GM19023 (cell line): ENCODE measurements around the gene HSPA2.

Experiments used
- ATAC-seq: cut with Tn5 transposase; IDR thresholded peaks from one replicate; pipeline ENCODE4 v1.9.1; 2021; ENCODE audit warnings: mild to moderate bottlenecking, moderate library complexity; ENCODE audit not compliant: unreplicated experiment

The HSPA2 gene

GRCh38 chr14:64540208-64541202 is at the start of gene HSPA2:
TSS of gene HSPA2 (plus strand) at chr14:64540741. CDS start at chr14:64540850, 109 bp downstream.
- ATAC-seq, result peak; percentile 96

GRCh38 chr14:64491637-64492036 is 48.9 kb upstream of the HSPA2 start:
- ATAC-seq, result no peak

- ATAC-seq, result no peak
Measured at GRCh38 chr14:64493455-64493854, 47.1 kb upstream of the HSPA2 start.

GRCh38 chr14:64495252-64495651 is 45.3 kb upstream of the HSPA2 start:
- no peak for ATAC-seq

- no peak for ATAC-seq
Measured at GRCh38 chr14:64496764-64497163, 43.8 kb upstream of the HSPA2 start.

- no peak for ATAC-seq
Measured at GRCh38 chr14:64500088-64500487, 40.5 kb upstream of the HSPA2 start.

GRCh38 chr14:64501411-64502171 is 39.0 kb upstream of the HSPA2 start:
- no peak for ATAC-seq

GRCh38 chr14:64502456-64502855 is 38.1 kb upstream of the HSPA2 start:
- no peak for ATAC-seq

- ATAC-seq, result peak; percentile 3
Measured at GRCh38 chr14:64502887-64503433, 37.6 kb upstream of the HSPA2 start.

- peak; percentile 60 for ATAC-seq
Measured at GRCh38 chr14:64503434-64504309, 36.9 kb upstream of the HSPA2 start, which contains the start of gene ZBTB25. TSS of gene ZBTB25 (minus strand) at chr14:64503838. CDS start at chr14:64490533, 13,305 bp downstream.

GRCh38 chr14:64504310-64504896 is 36.1 kb upstream of the HSPA2 start, which contains the start of gene ZBTB1:
TSS of gene ZBTB1 (plus strand) at chr14:64504770. CDS start at chr14:64521505, 16,735 bp downstream.
- ATAC-seq, result peak; percentile 25

- ATAC-seq, result peak; percentile 20
Measured at GRCh38 chr14:64504897-64505794, 35.4 kb upstream of the HSPA2 start.

GRCh38 chr14:64506721-64507120 is 33.8 kb upstream of the HSPA2 start:
- no peak for ATAC-seq

- no peak for ATAC-seq
Measured at GRCh38 chr14:64507376-64508156, 33.0 kb upstream of the HSPA2 start.

GRCh38 chr14:64508215-64508776 is 32.2 kb upstream of the HSPA2 start:
- ATAC-seq, result no peak

GRCh38 chr14:64509036-64509435 is 31.5 kb upstream of the HSPA2 start:
- ATAC-seq, result no peak

- no peak for ATAC-seq
Measured at GRCh38 chr14:64510825-64511671, 29.5 kb upstream of the HSPA2 start.
